Parathyroid adenoma (tissue), 2 donors: Measurements from ENCODE around the gene GATB.

Experiments used
- H2AFZ ChIP-seq: fragments of 300-600 bp; sonication (generic); one replicate; pipeline ENCODE4 v1.7.0; 2017; ENCODE audit warnings: antibody characterized with exemption, mild to moderate bottlenecking
- H3K27ac ChIP-seq: fragments of 300-600 bp; sonication (generic); one replicate; pipeline ENCODE4 v1.7.0; 2017
- H3K27me3 ChIP-seq: fragments of 300-600 bp; sonication (generic); one replicate; pipeline ENCODE4 v1.7.0; 2017; ENCODE audit warnings: low read length; ENCODE audit not compliant: control insufficient read depth, insufficient read depth
- H3K36me3 ChIP-seq: fragments of 300-600 bp; sonication (generic); one replicate; pipeline ENCODE4 v1.7.0; 2017; ENCODE audit warnings: low read length; ENCODE audit not compliant: control insufficient read depth, insufficient read depth
- H3K4me1 ChIP-seq: fragments of 300-600 bp; sonication (generic); one replicate; pipeline ENCODE4 v1.7.0; 2017; ENCODE audit warnings: control low read depth
- H3K4me2 ChIP-seq: fragments of 300-600 bp; sonication (generic); one replicate; pipeline ENCODE4 v1.7.0; 2017; ENCODE audit warnings: low read length
- H3K4me3 ChIP-seq: fragments of 300-600 bp; sonication (generic); one replicate; pipeline ENCODE4 v1.7.0; 2017; ENCODE audit warnings: low read depth, low read length
- H3K79me2 ChIP-seq: fragments of 300-600 bp; sonication (generic); one replicate; pipeline ENCODE4 v1.7.0; 2017; ENCODE audit warnings: control low read depth
- H3K9ac ChIP-seq: fragments of 300-600 bp; sonication (generic); one replicate; pipeline ENCODE4 v1.7.0; 2017; ENCODE audit warnings: mild to moderate bottlenecking
- H3K9me3 ChIP-seq: fragments of 300-600 bp; sonication (generic); one replicate; pipeline ENCODE4 v1.7.0; 2017; ENCODE audit warnings: low read length; ENCODE audit not compliant: control insufficient read depth
- TF ChIP-seq, protein P1 (sequence below): fragments of 300-600 bp; sonication (generic); IDR thresholded peaks from one replicate; pipeline ENCODE4 v1.7.0; 2017; ENCODE audit warnings: antibody characterized with exemption, mild to moderate bottlenecking
- donor health status: primary hyperparathyroidism.

The GATB gene

DNA sequence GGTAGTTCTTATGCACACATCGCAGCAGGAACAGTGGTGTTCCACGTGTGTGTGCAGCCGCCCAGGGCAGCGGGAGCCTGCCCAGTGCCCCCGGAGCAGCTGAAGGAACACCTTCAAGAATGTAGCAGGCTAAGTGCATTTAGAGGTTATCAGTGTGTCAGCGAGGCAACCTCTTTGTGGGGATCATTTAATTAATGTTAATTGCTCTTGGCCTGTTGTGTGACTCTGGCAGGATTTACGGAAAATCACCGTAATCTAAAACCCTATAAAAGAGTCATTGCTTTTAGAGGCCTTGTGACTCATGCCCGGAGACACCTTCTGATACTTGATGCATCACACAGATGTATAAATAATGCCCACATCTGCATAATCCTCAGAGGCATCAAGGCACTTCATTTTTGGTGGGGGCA, 47.3 kb upstream of the GATB start:
- Histone ChIP-seq H3K4me2 (no peak overlapping the region), H3K4me3 (no peak overlapping the region), H3K9me3 (no peaks in the 10 kb centered on the region), H2AFZ (no peak overlapping the region), H3K27me3 (no peaks in the 10 kb centered on the region), H3K9ac (no peak overlapping the region), H3K79me2 (no peaks in the 10 kb centered on the region), H3K36me3 (no peaks in the 10 kb centered on the region), H3K4me1 (no peaks in the 10 kb centered on the region), H3K27ac (no peak overlapping the region)
- TF ChIP-seq, protein P1, sequence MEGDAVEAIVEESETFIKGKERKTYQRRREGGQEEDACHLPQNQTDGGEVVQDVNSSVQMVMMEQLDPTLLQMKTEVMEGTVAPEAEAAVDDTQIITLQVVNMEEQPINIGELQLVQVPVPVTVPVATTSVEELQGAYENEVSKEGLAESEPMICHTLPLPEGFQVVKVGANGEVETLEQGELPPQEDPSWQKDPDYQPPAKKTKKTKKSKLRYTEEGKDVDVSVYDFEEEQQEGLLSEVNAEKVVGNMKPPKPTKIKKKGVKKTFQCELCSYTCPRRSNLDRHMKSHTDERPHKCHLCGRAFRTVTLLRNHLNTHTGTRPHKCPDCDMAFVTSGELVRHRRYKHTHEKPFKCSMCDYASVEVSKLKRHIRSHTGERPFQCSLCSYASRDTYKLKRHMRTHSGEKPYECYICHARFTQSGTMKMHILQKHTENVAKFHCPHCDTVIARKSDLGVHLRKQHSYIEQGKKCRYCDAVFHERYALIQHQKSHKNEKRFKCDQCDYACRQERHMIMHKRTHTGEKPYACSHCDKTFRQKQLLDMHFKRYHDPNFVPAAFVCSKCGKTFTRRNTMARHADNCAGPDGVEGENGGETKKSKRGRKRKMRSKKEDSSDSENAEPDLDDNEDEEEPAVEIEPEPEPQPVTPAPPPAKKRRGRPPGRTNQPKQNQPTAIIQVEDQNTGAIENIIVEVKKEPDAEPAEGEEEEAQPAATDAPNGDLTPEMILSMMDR: no peak

DNA sequence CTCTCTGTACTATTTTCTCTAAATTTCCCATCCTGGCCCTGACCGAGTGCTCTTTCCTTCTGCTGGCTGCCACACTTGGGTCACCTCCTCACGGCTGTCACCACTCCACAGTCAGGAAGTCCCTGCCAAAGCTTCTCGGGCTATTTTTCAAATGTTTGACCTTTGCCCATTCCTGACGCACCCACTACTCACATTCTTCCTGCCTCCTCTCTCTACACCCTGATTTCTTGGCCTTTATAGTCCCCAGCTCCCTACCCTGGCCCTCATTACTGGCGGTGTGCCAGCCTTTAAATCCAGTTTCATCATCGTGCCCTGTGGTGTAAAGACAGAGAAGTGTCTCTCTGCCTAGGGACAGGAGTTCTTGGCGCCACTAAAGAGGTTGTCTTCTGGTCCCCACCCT, 46.4 kb upstream of the GATB start:
- Histone ChIP-seq H3K27ac (no peak overlapping the region), H3K9ac (no peak overlapping the region), H3K4me1 (no peaks in the 10 kb centered on the region), H3K4me3 (no peak overlapping the region), H3K79me2 (no peaks in the 10 kb centered on the region), H2AFZ (no peak overlapping the region), H3K36me3 (no peaks in the 10 kb centered on the region), H3K9me3 (no peaks in the 10 kb centered on the region), H3K27me3 (no peaks in the 10 kb centered on the region), H3K4me2 (no peak overlapping the region)
- TF ChIP-seq, protein P1: no peak

DNA sequence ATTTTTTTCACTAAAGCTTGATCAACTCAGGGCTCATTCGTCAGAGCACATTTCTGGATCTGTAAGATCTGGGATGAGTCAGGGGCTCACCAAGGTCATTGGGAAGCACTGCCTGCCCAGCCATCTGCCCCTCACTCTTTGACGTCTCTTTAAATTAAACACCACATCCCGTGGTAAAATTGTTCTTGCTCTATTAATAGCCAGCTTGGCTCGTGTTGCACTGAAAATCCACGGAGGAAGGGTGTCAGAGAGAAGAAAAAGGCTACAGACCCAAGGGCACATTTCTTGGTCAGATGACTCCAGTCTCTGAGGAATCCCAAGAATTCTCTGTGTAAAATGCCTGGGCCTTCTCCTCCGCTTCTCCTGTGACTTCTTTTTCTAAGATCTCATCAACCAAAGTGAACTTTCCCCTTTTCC, 45.7 kb upstream of the GATB start:
- H3K4me2 ChIP-seq: no peak overlapping the region
- no peaks in the 10 kb centered on the region for H3K79me2 ChIP-seq
- no peaks in the 10 kb centered on the region for H3K36me3 ChIP-seq
- no peaks in the 10 kb centered on the region for H3K27me3 ChIP-seq
- no peak overlapping the region for H3K4me3 ChIP-seq
- H3K27ac ChIP-seq: no peak overlapping the region
- no peak overlapping the region for H3K9ac ChIP-seq
- TF ChIP-seq, protein P1: no peak
- H3K9me3 ChIP-seq: no peaks in the 10 kb centered on the region
- no peaks in the 10 kb centered on the region for H3K4me1 ChIP-seq
- no peak overlapping the region for H2AFZ ChIP-seq

DNA sequence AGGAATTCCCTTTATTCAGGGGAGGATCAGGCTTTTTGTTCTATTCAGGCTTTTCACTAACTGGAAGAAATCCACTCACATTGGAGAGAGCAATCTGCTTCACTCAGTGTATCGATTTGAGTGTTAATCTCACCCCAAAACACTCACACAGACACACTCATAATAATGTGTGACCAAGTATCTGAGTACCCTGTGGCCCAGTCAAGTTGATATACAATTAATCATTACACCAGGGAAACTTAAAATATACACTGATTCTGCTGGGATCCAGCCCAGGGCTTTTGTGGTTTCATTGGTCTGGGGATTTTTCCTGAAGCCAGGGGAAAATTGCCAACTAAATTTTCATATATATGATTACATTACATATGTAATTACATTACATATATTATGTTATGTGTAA, 44.0 kb upstream of the GATB start:
- TF ChIP-seq, protein P1: no peak
- H3K79me2 ChIP-seq: no peaks in the 10 kb centered on the region
- H3K4me3 ChIP-seq: no peak overlapping the region
- no peak overlapping the region for H3K27ac ChIP-seq
- H3K9me3 ChIP-seq: no peaks in the 10 kb centered on the region
- no peaks in the 10 kb centered on the region for H3K4me1 ChIP-seq
- no peak overlapping the region for H3K9ac ChIP-seq
- H2AFZ ChIP-seq: no peak overlapping the region
- no peaks in the 10 kb centered on the region for H3K27me3 ChIP-seq
- H3K4me2 ChIP-seq: no peak overlapping the region
- H3K36me3 ChIP-seq: no peaks in the 10 kb centered on the region

DNA sequence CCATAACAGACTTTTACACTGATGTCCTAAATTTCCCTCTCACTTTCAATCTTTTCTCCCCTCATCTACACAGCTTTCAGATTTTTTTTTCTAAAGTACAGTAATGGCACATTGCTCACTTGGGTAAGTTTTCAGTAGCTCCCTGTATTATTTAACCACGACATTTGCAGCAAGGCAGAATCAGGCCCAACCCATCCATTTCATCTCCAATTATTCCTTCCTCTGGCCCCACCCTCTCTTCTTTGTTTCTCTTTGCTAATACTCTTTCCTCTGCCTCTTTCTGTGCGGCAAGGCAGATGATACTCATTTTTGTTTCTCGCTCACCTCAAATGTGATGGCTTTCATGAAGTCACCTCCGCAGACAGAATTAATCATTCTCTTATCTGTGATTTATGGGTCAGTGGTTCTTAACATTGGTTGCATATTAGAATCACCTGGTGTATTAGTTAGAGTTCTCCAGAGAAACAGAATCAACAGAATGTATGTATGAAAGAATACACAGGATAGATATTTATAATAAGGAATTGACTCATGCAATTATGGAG, 43.4 kb upstream of the GATB start:
- Histone ChIP-seq H3K4me3 (no peak overlapping the region), H3K9ac (no peak overlapping the region), H3K4me2 (no peak overlapping the region), H3K27me3 (no peaks in the 10 kb centered on the region), H3K36me3 (no peaks in the 10 kb centered on the region), H3K9me3 (no peaks in the 10 kb centered on the region), H2AFZ (no peak overlapping the region), H3K4me1 (no peaks in the 10 kb centered on the region), H3K27ac (no peak overlapping the region), H3K79me2 (no peaks in the 10 kb centered on the region)
- TF ChIP-seq, protein P1: no peak
